Measurements from ENCODE around the gene NCOA1. TPM values are rescaled to one million over a fixed set of nuclear protein-coding genes. Genes with fewer than 3 reads are reported as not detected.

NCOA1 gene
- total RNA-seq, 1 experiment from 2014 or later = 24.6 TPM

GRCh38 chr2:24621779-24622538 is 130.9 kb downstream of the NCOA1 start:
- TF ChIP-seq SIN3A (IDR thresholded peaks at IDR 0.05; ENCODE audit: borderline replicate concordance, insufficient read depth, low read depth, low read length) = no peak
- TF ChIP-seq CTCF (IDR thresholded peaks at IDR 0.05) = no peak
- TF ChIP-seq, protein P1, sequence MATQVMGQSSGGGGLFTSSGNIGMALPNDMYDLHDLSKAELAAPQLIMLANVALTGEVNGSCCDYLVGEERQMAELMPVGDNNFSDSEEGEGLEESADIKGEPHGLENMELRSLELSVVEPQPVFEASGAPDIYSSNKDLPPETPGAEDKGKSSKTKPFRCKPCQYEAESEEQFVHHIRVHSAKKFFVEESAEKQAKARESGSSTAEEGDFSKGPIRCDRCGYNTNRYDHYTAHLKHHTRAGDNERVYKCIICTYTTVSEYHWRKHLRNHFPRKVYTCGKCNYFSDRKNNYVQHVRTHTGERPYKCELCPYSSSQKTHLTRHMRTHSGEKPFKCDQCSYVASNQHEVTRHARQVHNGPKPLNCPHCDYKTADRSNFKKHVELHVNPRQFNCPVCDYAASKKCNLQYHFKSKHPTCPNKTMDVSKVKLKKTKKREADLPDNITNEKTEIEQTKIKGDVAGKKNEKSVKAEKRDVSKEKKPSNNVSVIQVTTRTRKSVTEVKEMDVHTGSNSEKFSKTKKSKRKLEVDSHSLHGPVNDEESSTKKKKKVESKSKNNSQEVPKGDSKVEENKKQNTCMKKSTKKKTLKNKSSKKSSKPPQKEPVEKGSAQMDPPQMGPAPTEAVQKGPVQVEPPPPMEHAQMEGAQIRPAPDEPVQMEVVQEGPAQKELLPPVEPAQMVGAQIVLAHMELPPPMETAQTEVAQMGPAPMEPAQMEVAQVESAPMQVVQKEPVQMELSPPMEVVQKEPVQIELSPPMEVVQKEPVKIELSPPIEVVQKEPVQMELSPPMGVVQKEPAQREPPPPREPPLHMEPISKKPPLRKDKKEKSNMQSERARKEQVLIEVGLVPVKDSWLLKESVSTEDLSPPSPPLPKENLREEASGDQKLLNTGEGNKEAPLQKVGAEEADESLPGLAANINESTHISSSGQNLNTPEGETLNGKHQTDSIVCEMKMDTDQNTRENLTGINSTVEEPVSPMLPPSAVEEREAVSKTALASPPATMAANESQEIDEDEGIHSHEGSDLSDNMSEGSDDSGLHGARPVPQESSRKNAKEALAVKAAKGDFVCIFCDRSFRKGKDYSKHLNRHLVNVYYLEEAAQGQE (IDR thresholded peaks at IDR 0.05; ENCODE audit: insufficient read depth in 1 of 2, low read depth in 2 of 2, low read length in 1 of 2) = no peak
- TF ChIP-seq TCF7L2 (IDR thresholded peaks at IDR 0.05; ENCODE audit: low read depth, low read length) = no peak
- TF ChIP-seq POLR2AphosphoS5 (IDR thresholded peaks at IDR 0.05; ENCODE audit: low read depth, low read length) = no peak
- no peaks in the 10 kb centered on the region for H3K36me3 ChIP-seq (ENCODE audit: control insufficient read depth, insufficient read depth, low read length)
- no peaks in the 10 kb centered on the region for H3K9me3 ChIP-seq (ENCODE audit: control insufficient read depth, insufficient read depth, low read depth, low read length)
- BruUV-seq (replicated peaks) = no TSS peak
- CTCF ChIA-PET = no interaction called here
- in situ Hi-C loops (cut with HindIII; ENCODE audit: low pct_unique_long_range_greater_than_20kb, low sequenced_read_pairs) (no loop called here), intact Hi-C loops (cut with micrococcal nuclease; ENCODE audit: unreplicated experiment) (no loop called here)
- POLR2A ChIA-PET = no interaction called here
- H3K4me1 ChIP-seq (ENCODE audit: control insufficient read depth, insufficient read depth, low read length) = no peaks in the 10 kb centered on the region
- DNase-seq (ENCODE audit: low read depth, low spot score) (no peak), ATAC-seq (no peak)
- no peak overlapping the region for H3K27ac ChIP-seq (ENCODE audit: low read length)
- no peaks in the 10 kb centered on the region for H3K27me3 ChIP-seq (ENCODE audit: control insufficient read depth, insufficient read depth, low read length)
- H3K4me3 ChIP-seq (ENCODE audit: low read depth in 2 of 2, low read length in 2 of 2) = no peak overlapping the region

DNA sequence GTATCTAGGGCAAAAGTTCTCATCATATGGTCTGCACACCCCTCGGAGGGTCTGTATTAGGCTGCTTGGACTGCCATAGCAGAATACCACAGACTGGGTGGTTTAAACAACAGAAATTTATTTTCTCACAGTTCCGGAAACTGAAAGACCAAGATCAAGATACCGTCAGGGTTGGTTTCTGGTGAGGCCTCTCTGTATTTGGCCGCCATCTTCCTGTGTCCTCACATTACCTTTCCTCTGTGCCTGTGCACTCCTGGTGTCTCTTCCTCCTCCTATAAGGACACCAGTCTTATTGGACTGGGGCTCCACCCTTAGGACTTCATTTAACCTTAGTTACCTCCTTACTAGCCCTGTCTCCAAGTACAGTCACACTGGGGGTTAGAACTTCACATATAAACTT is 132.5 kb downstream of the NCOA1 start:
- no peaks in the 10 kb centered on the region for H3K27me3 ChIP-seq (ENCODE audit: control insufficient read depth, insufficient read depth, low read length)
- CTCF ChIA-PET = no interaction called here
- no peak overlapping the region for H3K4me3 ChIP-seq (ENCODE audit: low read depth in 2 of 2, low read length in 2 of 2)
- DNase-seq (ENCODE audit: low read depth, low spot score) (no peak), ATAC-seq (no peak)
- H3K9me3 ChIP-seq (ENCODE audit: control insufficient read depth, insufficient read depth, low read depth, low read length) = no peaks in the 10 kb centered on the region
- intact Hi-C loops (cut with micrococcal nuclease; ENCODE audit: unreplicated experiment) = no loop called here
- POLR2A ChIA-PET = no interaction called here
- TF ChIP-seq CTCF (IDR thresholded peaks at IDR 0.05) = no peak
- TF ChIP-seq TCF7L2 (IDR thresholded peaks at IDR 0.05; ENCODE audit: low read depth, low read length) = no peak
- no peak for TF ChIP-seq POLR2AphosphoS5 (IDR thresholded peaks at IDR 0.05; ENCODE audit: low read depth, low read length)
- no peak for TF ChIP-seq SIN3A (IDR thresholded peaks at IDR 0.05; ENCODE audit: borderline replicate concordance, insufficient read depth, low read depth, low read length)
- in situ Hi-C loops (cut with HindIII; ENCODE audit: low pct_unique_long_range_greater_than_20kb, low sequenced_read_pairs) = no loop called here
- H3K27ac ChIP-seq (ENCODE audit: low read length) = no peak overlapping the region
- H3K4me1 ChIP-seq (ENCODE audit: control insufficient read depth, insufficient read depth, low read length) = no peaks in the 10 kb centered on the region
- BruUV-seq (replicated peaks) = no TSS peak
- no peaks in the 10 kb centered on the region for H3K36me3 ChIP-seq (ENCODE audit: control insufficient read depth, insufficient read depth, low read length)

All from Panc1 (cell line).